ENCODE results near the gene ZNF394.
A peak's percentile ranks its signal among the peaks of the same experiment; 100 is the strongest.

The ZNF394 gene

GRCh38 chr7:99497766-99498545, 2.1 kb downstream of the ZNF394 start:
- DNase-seq (ENCODE audit: insufficient read length, low spot score) (no peak), FAIRE-seq (no peak)

- DNase-seq (ENCODE audit: insufficient read length, low spot score), result no peak
- FAIRE-seq, result no peak
These were observed 6.3 kb downstream of the ZNF394 start for GRCh38 chr7:99493823-99494222.

- FAIRE-seq, result no peak
- DNase-seq (ENCODE audit: insufficient read length, low spot score), result no peak
These were observed 9.2 kb downstream of the ZNF394 start for GRCh38 chr7:99490878-99491277.

GRCh38 chr7:99489235-99489634, 10.8 kb downstream of the ZNF394 start:
- DNase-seq (ENCODE audit: insufficient read length, low spot score) (no peak), FAIRE-seq (no peak)

- DNase-seq (ENCODE audit: insufficient read length, low spot score) (no peak), FAIRE-seq (no peak)
These were observed 15.0 kb downstream of the ZNF394 start for GRCh38 chr7:99485094-99485493.

GRCh38 chr7:99478464-99479440, 21.3 kb downstream of the ZNF394 start:
- no peak for FAIRE-seq
- no peak for DNase-seq (ENCODE audit: insufficient read length, low spot score)

GRCh38 chr7:99476107-99476506, 24.0 kb downstream of the ZNF394 start:
- FAIRE-seq, result no peak
- no peak for DNase-seq (ENCODE audit: insufficient read length, low spot score)

- peak; percentile 44 for DNase-seq (ENCODE audit: insufficient read length, low spot score)
These were observed 26.8 kb downstream of the ZNF394 start for GRCh38 chr7:99473315-99473596.

GRCh38 chr7:99472561-99473314, 27.3 kb downstream of the ZNF394 start, which contains the start of gene ZNF789:
TSS of gene ZNF789 (plus strand) at chr7:99472890. CDS start at chr7:99476457, 3,567 bp downstream.
- DNase-seq (ENCODE audit: insufficient read length, low spot score) (peak; percentile 96), FAIRE-seq (peak; percentile 97)

More at GRCh38 chr7:99473315-99473596, 26.8 kb downstream of the ZNF394 start:
- FAIRE-seq, result peak; percentile 88

- DNase-seq (ENCODE audit: insufficient read length, low spot score), result no peak
- FAIRE-seq, result no peak
These were observed 30.6 kb downstream of the ZNF394 start for GRCh38 chr7:99469381-99470065.

GRCh38 chr7:99468336-99468918, 31.7 kb downstream of the ZNF394 start:
- no peak for DNase-seq (ENCODE audit: insufficient read length, low spot score)
- no peak for FAIRE-seq

GRCh38 chr7:99465421-99465768, 34.7 kb downstream of the ZNF394 start:
- no peak for DNase-seq (ENCODE audit: insufficient read length, low spot score)
- FAIRE-seq, result peak; percentile 21

GRCh38 chr7:99461221-99461620, 38.9 kb downstream of the ZNF394 start:
- no peak for DNase-seq (ENCODE audit: insufficient read length, low spot score)
- FAIRE-seq, result no peak

GRCh38 chr7:99460651-99461050, 39.4 kb downstream of the ZNF394 start:
- DNase-seq (ENCODE audit: insufficient read length, low spot score), result no peak
- FAIRE-seq, result no peak

GRCh38 chr7:99459087-99459486, 41.0 kb downstream of the ZNF394 start:
- FAIRE-seq (peak; percentile 39), DNase-seq (ENCODE audit: insufficient read length, low spot score) (no peak)

GRCh38 chr7:99457650-99458493, 42.2 kb downstream of the ZNF394 start:
- FAIRE-seq, result no peak
- DNase-seq (ENCODE audit: insufficient read length, low spot score), result no peak

GRCh38 chr7:99457050-99457649, 42.9 kb downstream of the ZNF394 start:
- no peak for DNase-seq (ENCODE audit: insufficient read length, low spot score)
- FAIRE-seq, result no peak

GRCh38 chr7:99456288-99456687, 43.8 kb downstream of the ZNF394 start:
- FAIRE-seq (no peak), DNase-seq (ENCODE audit: insufficient read length, low spot score) (no peak)

- FAIRE-seq (no peak), DNase-seq (ENCODE audit: insufficient read length, low spot score) (no peak)
These were observed 44.2 kb downstream of the ZNF394 start for GRCh38 chr7:99455874-99456273.
